GM10266 (cell line): ENCODE data around the gene RASD2.
A peak's percentile ranks its signal among the peaks of the same experiment; 100 is the strongest.

Experiments
- DNase-seq: peaks from one replicate; pipeline ENCODE4 v3.0.0; 2012; ENCODE audit errors: extremely low spot score
- CTCF ChIP-seq: IDR thresholded peaks from 2 replicates; pipeline ENCODE4 v1.5.1; 2012; ENCODE audit warnings: mild to moderate bottlenecking, low read depth; ENCODE audit not compliant: control insufficient read depth, insufficient read depth; ENCODE audit errors: missing control alignments

Gene RASD2

GRCh38 chr22:35577799-35578659, 37.4 kb downstream of the RASD2 start:
- no peak for DNase-seq
- no peak for TF ChIP-seq CTCF

GRCh38 chr22:35578836-35579575, 38.4 kb downstream of the RASD2 start:
- DNase-seq: no peak
- no peak for TF ChIP-seq CTCF

GRCh38 chr22:35580351-35581022, 39.9 kb downstream of the RASD2 start:
- no peak for DNase-seq
- no peak for TF ChIP-seq CTCF

- no peak for DNase-seq
- TF ChIP-seq CTCF: no peak
These were observed 40.4 kb downstream of the RASD2 start for GRCh38 chr22:35581023-35581413.

GRCh38 chr22:35582218-35582860, 41.7 kb downstream of the RASD2 start:
- no peak for TF ChIP-seq CTCF
- no peak for DNase-seq

- peak; percentile 88 for TF ChIP-seq CTCF
- DNase-seq: peak; percentile 82
These were observed 42.4 kb downstream of the RASD2 start for GRCh38 chr22:35582861-35583670.
